Mesothelial cell of epicardium (in vitro differentiated cells): ENCODE results near the gene IGSF5. TPM values are rescaled to one million over a fixed set of nuclear protein-coding genes. Genes with fewer than 3 reads are reported as not detected.

Source experiments
- DNase-seq, 2 experiments: peaks; one replicate each; pipeline ENCODE4 v3.0.0; 2021; ENCODE audit warnings: low spot score in 2 of 2; ENCODE audit not compliant: unreplicated experiment in 2 of 2
- H3K27ac Mint-ChIP-seq: 2 replicates; pipeline ENCODE4 v1.8.0; 2021; ENCODE audit warnings: mixed read lengths
- H3K27me3 Mint-ChIP-seq: 2 replicates; pipeline ENCODE4 v1.8.0; 2021; ENCODE audit warnings: low read depth, mixed read lengths
- H3K36me3 Mint-ChIP-seq: 2 replicates; pipeline ENCODE4 v1.8.0; 2021; ENCODE audit warnings: mixed read lengths
- H3K4me1 Mint-ChIP-seq: 2 replicates; pipeline ENCODE4 v1.8.0; 2021; ENCODE audit warnings: mixed read lengths
- H3K4me3 Mint-ChIP-seq: 2 replicates; pipeline ENCODE4 v1.8.0; 2021; ENCODE audit warnings: mild to moderate bottlenecking, moderate library complexity, mixed read lengths
- H3K9me3 Mint-ChIP-seq: 2 replicates; pipeline ENCODE4 v1.8.0; 2021; ENCODE audit warnings: mixed read lengths
- total RNA-seq: library from RNA; stranded (reverse); gene quantifications from 3 replicates; pipeline ENCODE4 v1.2.1, GENCODE V29; 2021
- TF ChIP-seq, protein P1 (sequence below): fragments of 200-600 bp; sonication (generic); IDR thresholded peaks from one replicate; pipeline ENCODE4 v1.5.0; 2021; ENCODE audit warnings: antibody characterized with exemption; ENCODE audit not compliant: unreplicated experiment

The IGSF5 gene
- total RNA-seq, 1 donor from 2014 or later, result 2.2 TPM

DNA sequence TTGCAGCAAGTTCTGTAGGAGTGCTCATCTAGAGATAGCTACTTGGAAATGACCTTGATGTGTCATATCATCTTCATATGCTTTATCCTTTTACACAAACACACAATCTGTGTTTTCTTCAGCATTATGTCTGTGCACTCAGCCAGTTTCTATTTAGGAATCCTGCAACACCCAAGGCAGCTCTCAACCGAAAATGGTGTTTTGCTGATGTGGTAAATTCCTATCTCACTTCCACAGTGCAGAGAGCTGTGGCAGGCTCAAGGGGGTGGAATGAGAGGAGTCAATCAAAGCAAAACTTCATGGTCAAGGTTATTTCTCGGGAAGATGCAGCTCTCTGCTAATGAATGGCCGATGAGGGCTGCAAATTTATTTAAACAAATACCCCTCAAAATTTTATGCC lies 59.3 kb downstream of the IGSF5 start:
- TF ChIP-seq, protein P1, sequence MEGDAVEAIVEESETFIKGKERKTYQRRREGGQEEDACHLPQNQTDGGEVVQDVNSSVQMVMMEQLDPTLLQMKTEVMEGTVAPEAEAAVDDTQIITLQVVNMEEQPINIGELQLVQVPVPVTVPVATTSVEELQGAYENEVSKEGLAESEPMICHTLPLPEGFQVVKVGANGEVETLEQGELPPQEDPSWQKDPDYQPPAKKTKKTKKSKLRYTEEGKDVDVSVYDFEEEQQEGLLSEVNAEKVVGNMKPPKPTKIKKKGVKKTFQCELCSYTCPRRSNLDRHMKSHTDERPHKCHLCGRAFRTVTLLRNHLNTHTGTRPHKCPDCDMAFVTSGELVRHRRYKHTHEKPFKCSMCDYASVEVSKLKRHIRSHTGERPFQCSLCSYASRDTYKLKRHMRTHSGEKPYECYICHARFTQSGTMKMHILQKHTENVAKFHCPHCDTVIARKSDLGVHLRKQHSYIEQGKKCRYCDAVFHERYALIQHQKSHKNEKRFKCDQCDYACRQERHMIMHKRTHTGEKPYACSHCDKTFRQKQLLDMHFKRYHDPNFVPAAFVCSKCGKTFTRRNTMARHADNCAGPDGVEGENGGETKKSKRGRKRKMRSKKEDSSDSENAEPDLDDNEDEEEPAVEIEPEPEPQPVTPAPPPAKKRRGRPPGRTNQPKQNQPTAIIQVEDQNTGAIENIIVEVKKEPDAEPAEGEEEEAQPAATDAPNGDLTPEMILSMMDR, result no peak
- no peak overlapping the region for H3K27ac Mint-ChIP-seq
- H3K9me3 Mint-ChIP-seq, result peaks cover 11% of the 10 kb centered on the region

DNA sequence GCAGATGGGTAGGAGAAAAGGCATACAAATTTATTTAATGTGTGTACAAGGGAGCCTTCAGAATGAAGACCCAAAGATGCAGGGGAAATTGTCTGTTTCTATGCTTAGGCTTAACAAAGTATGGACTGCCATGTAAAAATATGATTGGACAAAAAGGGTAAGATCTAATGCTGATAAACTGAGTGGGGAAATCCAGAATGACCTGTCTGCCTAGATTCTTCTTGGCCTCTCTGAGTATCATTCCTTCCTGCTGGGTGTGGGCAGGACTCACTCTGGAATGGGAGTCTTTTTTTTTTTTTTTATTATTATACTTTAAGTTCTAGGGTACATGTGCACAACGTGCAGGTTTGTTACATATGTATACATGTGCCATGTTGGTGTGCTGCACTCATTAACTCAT lies 61.0 kb downstream of the IGSF5 start:
- peaks cover 11% of the 10 kb centered on the region for H3K9me3 Mint-ChIP-seq
- DNase-seq, result no peak
- peaks cover 22% of the 10 kb centered on the region for H3K4me1 Mint-ChIP-seq
- H3K4me3 Mint-ChIP-seq, result no peak overlapping the region
- no peak overlapping the region for H3K27ac Mint-ChIP-seq
- H3K27me3 Mint-ChIP-seq, result no peaks in the 10 kb centered on the region
- peaks cover 7% of the 10 kb centered on the region for H3K36me3 Mint-ChIP-seq
- TF ChIP-seq, protein P1, result no peak

More for the DNA sequence above, 59.3 kb downstream of the IGSF5 start:
- no peak for DNase-seq
- Mint-ChIP-seq H3K36me3 (peaks cover 9% of the 10 kb centered on the region), H3K4me1 (peaks cover 28% of the 10 kb centered on the region), H3K27me3 (no peaks in the 10 kb centered on the region), H3K4me3 (no peak overlapping the region)

DNA sequence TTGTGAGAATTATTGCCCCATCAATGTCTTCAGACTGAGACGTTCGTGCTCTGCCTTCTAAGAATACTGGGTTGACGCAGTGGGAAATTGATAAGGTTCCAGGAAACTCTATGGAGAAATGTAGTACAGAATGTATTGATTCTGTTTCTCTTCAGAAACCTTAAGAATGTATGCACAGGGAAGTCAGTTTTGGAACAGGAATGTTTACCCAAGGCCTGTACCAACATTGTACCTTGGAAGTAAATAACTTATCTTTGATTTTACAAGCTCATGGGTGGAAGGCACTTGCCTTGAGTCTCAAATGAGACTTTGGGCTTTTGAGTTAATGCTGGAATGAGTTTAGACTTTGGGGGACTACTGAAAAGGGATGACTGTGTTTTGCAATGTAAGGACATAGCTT lies 62.8 kb downstream of the IGSF5 start:
- Mint-ChIP-seq H3K4me1 (peaks cover 14% of the 10 kb centered on the region), H3K36me3 (peaks cover 2% of the 10 kb centered on the region), H3K9me3 (peaks cover 14% of the 10 kb centered on the region), H3K27ac (peak overlapping the region; percentile 60), H3K4me3 (no peak overlapping the region), H3K27me3 (no peaks in the 10 kb centered on the region)
- no peak for DNase-seq
- TF ChIP-seq, protein P1, result no peak

DNA sequence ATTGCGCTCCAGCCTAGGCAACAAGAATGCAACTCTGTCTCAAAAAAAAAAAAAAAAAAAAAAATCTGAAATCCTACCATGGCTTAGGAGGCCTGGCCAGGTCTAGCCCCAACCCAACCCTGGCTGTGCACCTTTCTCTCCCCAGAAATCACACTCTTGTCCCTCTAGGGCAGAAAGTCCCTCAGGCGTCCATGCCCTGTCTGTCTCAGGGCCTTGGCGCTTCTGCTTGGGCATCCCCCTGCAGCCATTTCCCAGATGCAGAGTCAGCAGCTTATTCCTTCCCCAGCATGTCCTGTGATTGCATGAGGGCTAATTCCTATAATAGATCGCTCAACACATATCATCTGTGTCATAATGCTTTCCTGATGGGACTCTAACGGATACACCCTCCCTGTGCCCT lies 65.0 kb downstream of the IGSF5 start:
- TF ChIP-seq, protein P1, result no peak

DNA sequence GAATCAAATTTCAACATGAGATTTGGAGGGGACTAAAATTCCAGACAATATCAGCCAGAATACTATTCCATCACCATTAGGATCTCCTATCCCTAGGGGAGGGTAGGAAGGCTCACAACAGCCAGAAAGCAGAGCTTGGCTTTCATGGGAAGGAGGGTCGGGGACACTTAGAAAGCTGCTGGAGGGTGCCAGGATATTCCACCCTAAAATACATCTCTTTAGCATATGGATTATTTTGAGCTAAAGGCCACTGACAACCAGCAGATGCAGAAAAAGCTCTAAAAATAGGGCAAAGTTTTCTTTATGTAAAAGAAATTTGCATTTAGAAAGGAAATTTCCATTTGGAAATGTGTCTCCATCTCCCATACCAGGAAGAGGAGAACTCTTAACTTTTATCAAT lies 68.0 kb downstream of the IGSF5 start:
- Mint-ChIP-seq H3K9me3 (peaks cover 15% of the 10 kb centered on the region), H3K27me3 (no peaks in the 10 kb centered on the region), H3K27ac (no peak overlapping the region), H3K4me3 (no peak overlapping the region), H3K4me1 (peaks cover 13% of the 10 kb centered on the region), H3K36me3 (peaks cover 2% of the 10 kb centered on the region)
- TF ChIP-seq, protein P1, result no peak
- no peak for DNase-seq

More for the DNA sequence above, 65.0 kb downstream of the IGSF5 start:
- Mint-ChIP-seq H3K9me3 (peaks cover 7% of the 10 kb centered on the region), H3K4me1 (peaks cover 16% of the 10 kb centered on the region), H3K36me3 (no peaks in the 10 kb centered on the region), H3K27me3 (no peaks in the 10 kb centered on the region), H3K27ac (no peak overlapping the region), H3K4me3 (no peak overlapping the region)
- no peak for DNase-seq

DNA sequence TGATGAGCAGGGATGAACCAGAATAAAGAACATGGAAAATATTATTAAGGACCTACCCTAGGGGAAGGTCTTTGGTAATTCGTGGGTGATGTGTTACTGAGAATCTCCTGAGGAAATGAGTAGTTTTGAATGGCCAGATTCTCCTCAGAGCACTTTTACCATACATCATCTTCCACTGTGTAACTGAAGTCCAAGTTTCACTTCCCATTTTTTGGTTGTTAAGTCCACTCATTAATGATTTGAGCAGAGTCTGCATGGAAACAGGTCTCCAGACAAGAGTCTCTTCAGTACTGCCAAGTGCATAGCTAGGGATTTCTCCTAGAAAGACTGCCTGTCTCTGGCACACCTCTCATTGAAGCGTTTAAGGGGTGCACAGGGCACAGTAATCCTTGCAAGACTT lies 73.6 kb downstream of the IGSF5 start:
- TF ChIP-seq, protein P1, result no peak
- no peak for DNase-seq
- Mint-ChIP-seq H3K36me3 (peaks cover 2% of the 10 kb centered on the region), H3K27ac (no peak overlapping the region), H3K9me3 (peaks cover 17% of the 10 kb centered on the region), H3K4me3 (no peak overlapping the region), H3K27me3 (no peaks in the 10 kb centered on the region), H3K4me1 (peaks cover 8% of the 10 kb centered on the region)
